GM12872 (cell line): ENCODE data around the gene CRISPLD2.

Source experiments
- TF ChIP-seq, protein P1 (sequence below): IDR thresholded peaks from 3 replicates; pipeline ENCODE4 v1.5.1; 2011; ENCODE audit warnings: low read depth, mild to moderate bottlenecking, low read length, moderate library complexity; ENCODE audit not compliant: insufficient read depth

The CRISPLD2 gene

DNA sequence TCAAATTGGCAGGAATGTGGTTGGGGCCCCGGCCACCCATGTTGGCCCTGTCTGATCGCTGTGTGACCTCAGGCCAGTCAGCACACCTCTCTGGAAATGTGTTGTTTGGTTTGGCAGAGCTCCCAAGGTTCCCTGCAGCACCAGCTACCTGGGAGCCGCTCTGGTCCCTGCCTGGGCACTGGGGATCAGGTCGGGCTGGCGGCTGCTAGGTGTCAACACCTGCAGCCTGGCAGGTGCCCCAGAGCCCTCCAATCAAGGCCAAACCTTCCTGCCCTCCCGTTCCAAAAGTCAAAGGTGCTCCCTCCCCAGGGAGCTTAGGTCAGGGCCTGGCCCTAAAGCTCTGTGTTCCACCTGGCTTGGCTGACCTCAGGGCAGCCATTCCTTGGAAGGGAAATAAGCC is 135.6 kb downstream of the CRISPLD2 start:
- TF ChIP-seq, protein P1, sequence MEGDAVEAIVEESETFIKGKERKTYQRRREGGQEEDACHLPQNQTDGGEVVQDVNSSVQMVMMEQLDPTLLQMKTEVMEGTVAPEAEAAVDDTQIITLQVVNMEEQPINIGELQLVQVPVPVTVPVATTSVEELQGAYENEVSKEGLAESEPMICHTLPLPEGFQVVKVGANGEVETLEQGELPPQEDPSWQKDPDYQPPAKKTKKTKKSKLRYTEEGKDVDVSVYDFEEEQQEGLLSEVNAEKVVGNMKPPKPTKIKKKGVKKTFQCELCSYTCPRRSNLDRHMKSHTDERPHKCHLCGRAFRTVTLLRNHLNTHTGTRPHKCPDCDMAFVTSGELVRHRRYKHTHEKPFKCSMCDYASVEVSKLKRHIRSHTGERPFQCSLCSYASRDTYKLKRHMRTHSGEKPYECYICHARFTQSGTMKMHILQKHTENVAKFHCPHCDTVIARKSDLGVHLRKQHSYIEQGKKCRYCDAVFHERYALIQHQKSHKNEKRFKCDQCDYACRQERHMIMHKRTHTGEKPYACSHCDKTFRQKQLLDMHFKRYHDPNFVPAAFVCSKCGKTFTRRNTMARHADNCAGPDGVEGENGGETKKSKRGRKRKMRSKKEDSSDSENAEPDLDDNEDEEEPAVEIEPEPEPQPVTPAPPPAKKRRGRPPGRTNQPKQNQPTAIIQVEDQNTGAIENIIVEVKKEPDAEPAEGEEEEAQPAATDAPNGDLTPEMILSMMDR = no peak

GRCh38 chr16:84957192-84957591 is 137.4 kb downstream of the CRISPLD2 start:
- TF ChIP-seq, protein P1 = no peak

- TF ChIP-seq, protein P1 = no peak
Observed at GRCh38 chr16:84957792-84958191, 138.0 kb downstream of the CRISPLD2 start.
